ENCODE measurements around the gene FGF8.

The FGF8 gene

GRCh38 chr10:101768791-101769170 is 7.1 kb downstream of the FGF8 start:
- no peaks in the 10 kb centered on the region for H3K79me2 ChIP-seq (ENCODE audit: insufficient read depth, low read length)
- no peaks in the 10 kb centered on the region for H3K36me3 ChIP-seq (ENCODE audit: insufficient read depth, low read length)
- TF ChIP-seq EZH2 (IDR thresholded peaks at IDR 0.05; ENCODE audit: borderline replicate concordance, low read length) (no peak), CTCF (IDR thresholded peaks at IDR 0.05; ENCODE audit: low read length) (no peak)
- no peaks in the 10 kb centered on the region for H4K20me1 ChIP-seq (ENCODE audit: insufficient read depth, low read length)
- H3K9me3 ChIP-seq (ENCODE audit: low read length), result no peaks in the 10 kb centered on the region
- H3K27ac ChIP-seq (ENCODE audit: low read depth, low read length, poor library complexity, severe bottlenecking), result no peak overlapping the region
- H3K4me1 ChIP-seq (ENCODE audit: insufficient read depth, low read length, severe bottlenecking), result no peaks in the 10 kb centered on the region
- H3K9ac ChIP-seq (ENCODE audit: low read length), result no peak overlapping the region
- no peaks in the 10 kb centered on the region for H3K27me3 ChIP-seq (ENCODE audit: insufficient read depth, low read length)
- no peaks in the 10 kb centered on the region for H3F3A ChIP-seq (ENCODE audit: insufficient read depth, low read length)
- no peak overlapping the region for H2AFZ ChIP-seq (ENCODE audit: low read length)
- no peak overlapping the region for H3K4me3 ChIP-seq (ENCODE audit: low read depth, low read length, poor library complexity, severe bottlenecking)
- no peaks in the 10 kb centered on the region for H3K9me2 ChIP-seq (ENCODE audit: low read depth, low read length)
- no peak overlapping the region for H3K4me2 ChIP-seq (ENCODE audit: low read length)

DNA sequence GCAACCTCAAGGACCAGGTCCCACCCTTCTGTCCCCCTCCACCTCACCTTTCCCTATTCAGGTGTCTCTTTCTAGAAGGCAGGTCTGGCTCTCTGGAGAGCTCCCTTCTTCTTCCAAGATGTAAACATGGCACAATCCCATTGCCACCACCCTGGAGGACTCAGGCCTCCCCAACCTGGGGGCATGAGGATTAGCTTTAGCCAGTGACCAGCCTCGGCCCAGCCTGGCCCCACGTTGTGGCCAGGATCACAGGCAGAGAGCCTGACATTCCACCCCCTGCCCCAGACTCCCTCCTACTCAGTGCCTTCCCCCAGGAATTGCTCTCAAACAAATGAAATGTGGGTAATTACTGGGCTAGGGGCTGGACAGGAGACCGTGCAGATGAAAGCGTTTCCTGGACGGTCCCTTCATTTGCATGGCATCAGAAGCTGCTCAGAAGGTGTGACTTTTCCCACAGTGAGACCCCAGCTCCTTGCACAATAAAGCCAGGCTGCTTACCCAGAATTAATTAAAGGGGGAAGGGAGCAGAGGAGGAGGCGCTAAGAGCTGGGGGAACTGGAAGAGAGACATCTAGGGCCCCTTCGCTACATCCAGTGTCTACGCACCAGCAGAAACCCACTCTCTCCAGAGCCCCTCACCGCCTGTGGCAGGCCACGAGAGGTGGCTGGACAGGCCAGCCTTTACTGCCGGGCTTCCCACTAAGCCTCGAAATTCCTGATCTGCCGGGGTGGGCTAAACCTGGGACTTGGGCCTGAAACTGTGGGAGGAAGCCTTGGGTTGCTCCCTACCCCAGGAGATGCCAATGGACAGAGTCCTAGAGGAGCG is 7.7 kb downstream of the FGF8 start:
- Histone ChIP-seq H3K36me3 (ENCODE audit: insufficient read depth, low read length) (no peaks in the 10 kb centered on the region), H3K27me3 (ENCODE audit: insufficient read depth, low read length) (no peaks in the 10 kb centered on the region), H3K9me2 (ENCODE audit: low read depth, low read length) (no peaks in the 10 kb centered on the region), H3F3A (ENCODE audit: insufficient read depth, low read length) (no peaks in the 10 kb centered on the region), H3K4me2 (ENCODE audit: low read length) (no peak overlapping the region), H3K79me2 (ENCODE audit: insufficient read depth, low read length) (no peaks in the 10 kb centered on the region), H3K9me3 (ENCODE audit: low read length) (no peaks in the 10 kb centered on the region), H4K20me1 (ENCODE audit: insufficient read depth, low read length) (no peaks in the 10 kb centered on the region), H3K4me1 (ENCODE audit: insufficient read depth, low read length, severe bottlenecking) (no peaks in the 10 kb centered on the region), H3K27ac (ENCODE audit: low read depth, low read length, poor library complexity, severe bottlenecking) (no peak overlapping the region), H3K4me3 (ENCODE audit: low read depth, low read length, poor library complexity, severe bottlenecking) (no peak overlapping the region), H2AFZ (ENCODE audit: low read length) (no peak overlapping the region), H3K9ac (ENCODE audit: low read length) (no peak overlapping the region)
- TF ChIP-seq EZH2 (IDR thresholded peaks at IDR 0.05; ENCODE audit: borderline replicate concordance, low read length) (no peak), CTCF (IDR thresholded peaks at IDR 0.05; ENCODE audit: low read length) (no peak)

- TF ChIP-seq EZH2 (IDR thresholded peaks at IDR 0.05; ENCODE audit: borderline replicate concordance, low read length) (no peak), CTCF (IDR thresholded peaks at IDR 0.05; ENCODE audit: low read length) (no peak)
- H3K36me3 ChIP-seq (ENCODE audit: insufficient read depth, low read length), result no peaks in the 10 kb centered on the region
- no peaks in the 10 kb centered on the region for H4K20me1 ChIP-seq (ENCODE audit: insufficient read depth, low read length)
- no peaks in the 10 kb centered on the region for H3K4me1 ChIP-seq (ENCODE audit: insufficient read depth, low read length, severe bottlenecking)
- H3K9ac ChIP-seq (ENCODE audit: low read length), result no peak overlapping the region
- H3K27me3 ChIP-seq (ENCODE audit: insufficient read depth, low read length), result no peaks in the 10 kb centered on the region
- no peaks in the 10 kb centered on the region for H3K9me2 ChIP-seq (ENCODE audit: low read depth, low read length)
- H3K9me3 ChIP-seq (ENCODE audit: low read length), result no peaks in the 10 kb centered on the region
- H2AFZ ChIP-seq (ENCODE audit: low read length), result no peak overlapping the region
- H3K4me3 ChIP-seq (ENCODE audit: low read depth, low read length, poor library complexity, severe bottlenecking), result no peak overlapping the region
- no peaks in the 10 kb centered on the region for H3K79me2 ChIP-seq (ENCODE audit: insufficient read depth, low read length)
- H3K4me2 ChIP-seq (ENCODE audit: low read length), result no peak overlapping the region
- no peak overlapping the region for H3K27ac ChIP-seq (ENCODE audit: low read depth, low read length, poor library complexity, severe bottlenecking)
- no peaks in the 10 kb centered on the region for H3F3A ChIP-seq (ENCODE audit: insufficient read depth, low read length)
Observed at GRCh38 chr10:101767600-101767945, 8.3 kb downstream of the FGF8 start.
